WTC11 (cell line): ENCODE data around the gene KRT9.

Experiments
- ARID4B ChIP-seq: sonication (generic); formaldehyde crosslinking; IDR thresholded peaks from 2 replicates; pipeline ENCODE4 v1.8.0; 2023; ENCODE audit warnings: missing genetic modification reagents, mild to moderate bottlenecking, borderline replicate concordance
- CTCF ChIP-seq: fragments of 200-600 bp; IDR thresholded peaks from 2 replicates; pipeline ENCODE4 v1.8.0; 2022; ENCODE audit warnings: antibody characterized with exemption
- E2F1 ChIP-seq: sonication (generic); formaldehyde crosslinking; IDR thresholded peaks from 2 replicates; pipeline ENCODE4 v1.8.0; 2022; ENCODE audit warnings: mild to moderate bottlenecking, missing genetic modification reagents
- E2F4 ChIP-seq: sonication (generic); formaldehyde crosslinking; IDR thresholded peaks from 2 replicates; pipeline ENCODE4 v1.8.1; 2022; ENCODE audit warnings: low read depth, mild to moderate bottlenecking, moderate library complexity, missing genetic modification reagents, borderline replicate concordance
- ESRRA ChIP-seq: sonication (generic); formaldehyde crosslinking; IDR thresholded peaks from 2 replicates; pipeline ENCODE4 v1.8.1; 2022; ENCODE audit warnings: mild to moderate bottlenecking, missing genetic modification reagents, borderline replicate concordance
- IRF2 ChIP-seq: sonication (generic); formaldehyde crosslinking; IDR thresholded peaks from 2 replicates; pipeline ENCODE4 v1.8.0; 2022; ENCODE audit warnings: low read depth, missing genetic modification reagents, borderline replicate concordance
- NFYB ChIP-seq: sonication (generic); formaldehyde crosslinking; conservative IDR thresholded peaks from 2 replicates; pipeline ENCODE4 v1.8.0; 2022; ENCODE audit warnings: low read depth, missing genetic modification reagents
- NR2C2 ChIP-seq: sonication (generic); formaldehyde crosslinking; IDR thresholded peaks from 2 replicates; pipeline ENCODE4 v1.8.0; 2022; ENCODE audit warnings: mild to moderate bottlenecking, missing genetic modification reagents
- TCF7 ChIP-seq: sonication (generic); formaldehyde crosslinking; IDR thresholded peaks from 2 replicates; pipeline ENCODE4 v1.8.0; 2022; ENCODE audit warnings: mild to moderate bottlenecking, low read depth, missing genetic modification reagents, moderate library complexity
- ZMAT4 ChIP-seq: fragments of 250-450 bp; sonication (Bioruptor Pico); IDR thresholded peaks from 2 replicates; pipeline ENCODE4 v1.9.0; 2021; ENCODE audit warnings: mild to moderate bottlenecking
- ZNF512 ChIP-seq: sonication (generic); formaldehyde crosslinking; IDR thresholded peaks from 2 replicates; pipeline ENCODE4 v1.8.1; 2022; ENCODE audit warnings: missing genetic modification reagents, borderline replicate concordance
- TF ChIP-seq, protein P1 (sequence below): sonication (generic); formaldehyde crosslinking; IDR thresholded peaks from 2 replicates; pipeline ENCODE4 v1.8.1; 2023; ENCODE audit warnings: mild to moderate bottlenecking, missing genetic modification reagents, moderate library complexity

DNA sequence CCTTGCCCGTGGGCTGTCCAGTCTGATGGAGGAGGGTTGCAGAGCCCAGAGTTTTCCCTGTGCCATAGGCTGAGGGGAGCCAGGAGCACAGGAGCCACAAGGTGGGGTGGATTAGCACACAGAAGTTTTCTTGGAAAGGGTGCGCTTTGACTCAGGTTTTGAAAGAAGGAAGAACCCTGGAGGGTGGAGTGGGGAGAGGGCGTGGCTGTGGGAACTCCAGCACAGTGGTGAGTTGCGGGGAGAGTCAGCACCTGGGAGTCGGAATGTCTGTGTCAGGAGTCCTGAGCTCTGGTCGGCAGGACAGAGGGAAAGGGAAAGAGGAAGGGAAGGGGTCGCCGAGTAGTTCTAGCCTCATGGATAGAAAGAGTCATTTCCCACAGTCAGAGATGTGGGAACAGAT is 23.7 kb upstream of the KRT9 start:
- no peak for TF ChIP-seq NR2C2
- TF ChIP-seq CTCF, result no peak
- no peak for TF ChIP-seq E2F1 (CRISPR knock-in tag)
- TF ChIP-seq E2F4 (CRISPR knock-in tag), result no peak
- TF ChIP-seq IRF2 (CRISPR knock-in tag), result no peak
- no peak for TF ChIP-seq ZMAT4 (CRISPR knock-in tag)
- TF ChIP-seq ARID4B (CRISPR knock-in tag), result no peak
- TF ChIP-seq ESRRA (CRISPR knock-in tag), result no peak
- no peak for TF ChIP-seq NFYB
- TF ChIP-seq ZNF512, result no peak
- TF ChIP-seq TCF7 (CRISPR knock-in tag), result no peak
- TF ChIP-seq, protein P1, sequence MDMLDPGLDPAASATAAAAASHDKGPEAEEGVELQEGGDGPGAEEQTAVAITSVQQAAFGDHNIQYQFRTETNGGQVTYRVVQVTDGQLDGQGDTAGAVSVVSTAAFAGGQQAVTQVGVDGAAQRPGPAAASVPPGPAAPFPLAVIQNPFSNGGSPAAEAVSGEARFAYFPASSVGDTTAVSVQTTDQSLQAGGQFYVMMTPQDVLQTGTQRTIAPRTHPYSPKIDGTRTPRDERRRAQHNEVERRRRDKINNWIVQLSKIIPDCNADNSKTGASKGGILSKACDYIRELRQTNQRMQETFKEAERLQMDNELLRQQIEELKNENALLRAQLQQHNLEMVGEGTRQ (CRISPR knock-in tag), result no peak
